GM12878 (cell line): ENCODE data around the gene MSH3. TPM values are rescaled to one million over a fixed set of nuclear protein-coding genes. Genes with fewer than 3 reads are reported as not detected.

Source experiments
- ATAC-seq: fragments of 200-7000 bp; cut with Tn5 transposase; 3 replicates; pipeline ENCODE4 v1.9.1; 2020; ENCODE audit warnings: mild to moderate bottlenecking, moderate library complexity
- BruUV-seq: library from RNA; stranded (reverse); fragments of 400-500 nt; replicated peaks from 2 replicates; lab custom pipeline; 2021; lab: Mats Ljungman, UMichigan
- CTCF ChIA-PET: fragments of 300-600 bp; sonication (Branson Sonifier 250); formaldehyde crosslinking; extraction: SDS; loops from one replicate; lab custom pipeline; 2021; ENCODE audit warnings: inconsistent platforms; lab: Yijun Ruan, JAX
- POLR2A ChIA-PET: fragments of 350-600 bp; formaldehyde crosslinking; extraction: SDS; loops from one replicate; lab custom pipeline; 2021; ENCODE audit warnings: inconsistent platforms; lab: Charles Lee
- RAD21 ChIA-PET: fragments of 300-600 bp; sonication (Branson Sonifier 250); formaldehyde crosslinking; loops from one replicate; lab custom pipeline; 2023; ENCODE audit warnings: antibody characterized with exemption; ENCODE audit not compliant: unreplicated experiment; lab: Charles Lee
- SMC1A ChIA-PET: fragments of 300-600 bp; sonication (Branson Sonifier 250); formaldehyde crosslinking; loops from one replicate; lab custom pipeline; 2023; ENCODE audit not compliant: unreplicated experiment, uncharacterized antibody; lab: Charles Lee
- DNase-seq: peaks from one replicate; pipeline ENCODE4 v3.0.0-alpha.2; 2011; ENCODE audit warnings: low read depth, low spot score
- FAIRE-seq: peaks from 3 replicates; lab custom pipeline; 2011; peaks lifted over from hg19 to GRCh38; lab: Jason Lieb, UNC
- H2AFZ ChIP-seq: 2 replicates; pipeline ENCODE4 v1.6.0; 2011; ENCODE audit warnings: low read depth, low read length, control low read depth; ENCODE audit not compliant: control insufficient read depth
- H3K27ac ChIP-seq: 2 replicates; pipeline ENCODE4 v1.5.1; 2011; ENCODE audit warnings: control low read depth; ENCODE audit not compliant: control insufficient read depth, insufficient read depth
- H3K27me3 ChIP-seq, 2 experiments: replicated peaks in 1 of 2; 2 replicates each; pipeline versions ENCODE4 v1.6.0 to v1.6.1; 2011; ENCODE audit warnings: low read length in 1 of 2; ENCODE audit not compliant: control insufficient read depth in 2 of 2, insufficient read depth in 2 of 2
- H3K36me3 ChIP-seq, 2 experiments: 2 replicates each; pipeline ENCODE4 v1.5.1; 2011; ENCODE audit warnings: low read length in 1 of 2; ENCODE audit not compliant: control insufficient read depth in 2 of 2, insufficient read depth in 2 of 2
- H3K4me1 ChIP-seq: 2 replicates; pipeline ENCODE4 v1.6.1; 2011; ENCODE audit warnings: mild to moderate bottlenecking, low read length, moderate library complexity, mixed read lengths; ENCODE audit not compliant: control insufficient read depth, insufficient read depth
- H3K4me2 ChIP-seq: 2 replicates; pipeline ENCODE4 v1.6.0; 2011; ENCODE audit warnings: control low read depth; ENCODE audit not compliant: control insufficient read depth, insufficient read depth
- H3K4me3 ChIP-seq: fragments of 200-600 bp; sonication (generic); 2 replicates; pipeline ENCODE4 v1.5.1; 2016
- H3K79me2 ChIP-seq: 2 replicates; pipeline ENCODE4 v1.6.0; 2011; ENCODE audit warnings: low read length; ENCODE audit not compliant: control insufficient read depth, insufficient read depth
- H3K9ac ChIP-seq: 2 replicates; pipeline ENCODE4 v1.8.0; 2011; ENCODE audit warnings: low read length, control low read depth, mixed read lengths; ENCODE audit not compliant: control insufficient read depth, insufficient read depth
- H3K9me3 ChIP-seq: replicated peaks from 3 replicates; pipeline ENCODE4 v1.5.1; 2011; ENCODE audit warnings: mild to moderate bottlenecking, low read length; ENCODE audit not compliant: control insufficient read depth, insufficient read depth
- H4K20me1 ChIP-seq: 2 replicates; pipeline ENCODE4 v1.6.0; 2011; ENCODE audit not compliant: control insufficient read depth, insufficient read depth
- BACH1 ChIP-seq: fragments of 450-650 bp; IDR thresholded peaks from 2 replicates; pipeline ENCODE4 v1.6.1; 2017; ENCODE audit warnings: mild to moderate bottlenecking, borderline replicate concordance
- BMI1 ChIP-seq: fragments of 450-650 bp; IDR thresholded peaks from 2 replicates; pipeline ENCODE4 v1.6.1; 2016; ENCODE audit warnings: mild to moderate bottlenecking, moderate library complexity, borderline replicate concordance
- GABPA ChIP-seq: IDR thresholded peaks from 2 replicates; pipeline ENCODE4 v1.6.1; 2014; ENCODE audit warnings: antibody characterized with exemption, low read depth, mild to moderate bottlenecking, inconsistent platforms
- NFIC ChIP-seq: IDR thresholded peaks from 2 replicates; pipeline ENCODE4 v1.6.1; 2012; ENCODE audit warnings: low read depth, mild to moderate bottlenecking, inconsistent platforms, low read length, moderate library complexity
- SRF ChIP-seq, 2 experiments: IDR thresholded peaks; 2 replicates each; pipeline ENCODE4 v1.6.1; 2011; ENCODE audit warnings: low read depth in 2 of 2, low read length in 2 of 2, mild to moderate bottlenecking in 1 of 2, moderate library complexity in 1 of 2
- ZBTB33 ChIP-seq: fragments of 450-650 bp; IDR thresholded peaks from 2 replicates; pipeline ENCODE4 v1.6.1; 2017; ENCODE audit warnings: mild to moderate bottlenecking
- ZNF687 ChIP-seq: fragments of 450-650 bp; IDR thresholded peaks from 2 replicates; pipeline ENCODE4 v1.6.1; 2017; ENCODE audit warnings: mild to moderate bottlenecking, moderate library complexity
- WGBS: methylation state at CpG from one replicate; pipeline ENCODE4 v1.1.6; 2016; ENCODE audit warnings: low lambda C conversion rate; ENCODE audit not compliant: insufficient replicate concordance, insufficient coverage; ENCODE audit errors: missing lambda C conversion rate; 5-methylcytosine and 5-hydroxymethylcytosine counted together
- in situ Hi-C: fragments of 300-500 bp; cut with MboI; formaldehyde crosslinking; loops from 9 replicates; pipeline ENCODE4 v1.14.3; 2018; ENCODE audit warnings: mixed read lengths
- intact Hi-C: fragments of 100-400 bp; cut with micrococcal nuclease; formaldehyde crosslinking; loops from one replicate; pipeline ENCODE4 v1.14.2; 2022; ENCODE audit not compliant: unreplicated experiment
- polyA plus RNA-seq, 11 experiments: library from polyadenylated mRNA; depleted of rRNA in 4 of 11; unstranded in 6 of 11; stranded (reverse) in 5 of 11; fragments of >200 nt; fragmentation: Nextera tagmentation in 4 of 11; fragmentation: Illumina TruSeq in 1 of 11; extraction: Ambion mirVana in 4 of 11; extraction: Trizol in 1 of 11; gene quantifications; 1 replicate in 1 of 11; 2 replicates in 10 of 11; pipeline versions ENCODE4 v1.2.1 to v1.2.3, GENCODE V29; 2011 to 2016; ENCODE audit warnings: inconsistent platforms in 2 of 11, missing spikeins in 2 of 11, low read depth in 1 of 11
- total RNA-seq, 4 experiments: library from RNA; depleted of rRNA in 3 of 4; stranded (reverse); fragments of >200 nt in 3 of 4; fragmentation: Illumina TruSeq in 1 of 4; extraction: Trizol in 1 of 4; gene quantifications; 2 replicates each; pipeline versions ENCODE4 v1.2.1 to v1.2.3, GENCODE V29; 2013 to 2021
- TF ChIP-seq, protein P1 (sequence below): IDR thresholded peaks from 2 replicates; pipeline ENCODE4 v1.6.1; 2012; ENCODE audit warnings: improper control_type of control experiment, low read depth, low read length; ENCODE audit not compliant: insufficient replicate concordance

The MSH3 gene
- total and polyA plus RNA-seq, 10 of the 15 experiments (the other 5 are each of a cell fraction or from before 2014, with no cell fraction given), result 4.7 to 17.5 (median 12.2) TPM

DNA sequence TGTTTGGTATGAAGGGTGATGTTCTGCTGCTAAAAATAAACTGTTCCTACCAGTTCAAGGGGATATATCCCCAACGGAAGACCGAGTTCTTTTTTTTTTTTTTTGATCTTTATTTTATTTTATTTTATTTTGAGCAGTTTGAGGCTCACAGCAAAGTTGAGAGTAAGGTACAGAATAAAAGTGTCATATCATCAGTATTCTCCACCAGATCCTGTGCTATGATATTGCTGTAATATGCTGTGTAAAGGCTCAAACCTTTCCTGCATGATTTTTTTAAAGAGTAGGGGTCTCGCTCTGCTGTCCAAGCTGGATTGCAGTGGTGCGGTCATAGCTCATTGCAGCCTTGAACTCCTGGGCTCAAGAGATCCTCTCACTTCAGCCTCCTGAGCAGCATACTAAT lies 35.2 kb downstream of the MSH3 start (continued):
- TF ChIP-seq, protein P1, sequence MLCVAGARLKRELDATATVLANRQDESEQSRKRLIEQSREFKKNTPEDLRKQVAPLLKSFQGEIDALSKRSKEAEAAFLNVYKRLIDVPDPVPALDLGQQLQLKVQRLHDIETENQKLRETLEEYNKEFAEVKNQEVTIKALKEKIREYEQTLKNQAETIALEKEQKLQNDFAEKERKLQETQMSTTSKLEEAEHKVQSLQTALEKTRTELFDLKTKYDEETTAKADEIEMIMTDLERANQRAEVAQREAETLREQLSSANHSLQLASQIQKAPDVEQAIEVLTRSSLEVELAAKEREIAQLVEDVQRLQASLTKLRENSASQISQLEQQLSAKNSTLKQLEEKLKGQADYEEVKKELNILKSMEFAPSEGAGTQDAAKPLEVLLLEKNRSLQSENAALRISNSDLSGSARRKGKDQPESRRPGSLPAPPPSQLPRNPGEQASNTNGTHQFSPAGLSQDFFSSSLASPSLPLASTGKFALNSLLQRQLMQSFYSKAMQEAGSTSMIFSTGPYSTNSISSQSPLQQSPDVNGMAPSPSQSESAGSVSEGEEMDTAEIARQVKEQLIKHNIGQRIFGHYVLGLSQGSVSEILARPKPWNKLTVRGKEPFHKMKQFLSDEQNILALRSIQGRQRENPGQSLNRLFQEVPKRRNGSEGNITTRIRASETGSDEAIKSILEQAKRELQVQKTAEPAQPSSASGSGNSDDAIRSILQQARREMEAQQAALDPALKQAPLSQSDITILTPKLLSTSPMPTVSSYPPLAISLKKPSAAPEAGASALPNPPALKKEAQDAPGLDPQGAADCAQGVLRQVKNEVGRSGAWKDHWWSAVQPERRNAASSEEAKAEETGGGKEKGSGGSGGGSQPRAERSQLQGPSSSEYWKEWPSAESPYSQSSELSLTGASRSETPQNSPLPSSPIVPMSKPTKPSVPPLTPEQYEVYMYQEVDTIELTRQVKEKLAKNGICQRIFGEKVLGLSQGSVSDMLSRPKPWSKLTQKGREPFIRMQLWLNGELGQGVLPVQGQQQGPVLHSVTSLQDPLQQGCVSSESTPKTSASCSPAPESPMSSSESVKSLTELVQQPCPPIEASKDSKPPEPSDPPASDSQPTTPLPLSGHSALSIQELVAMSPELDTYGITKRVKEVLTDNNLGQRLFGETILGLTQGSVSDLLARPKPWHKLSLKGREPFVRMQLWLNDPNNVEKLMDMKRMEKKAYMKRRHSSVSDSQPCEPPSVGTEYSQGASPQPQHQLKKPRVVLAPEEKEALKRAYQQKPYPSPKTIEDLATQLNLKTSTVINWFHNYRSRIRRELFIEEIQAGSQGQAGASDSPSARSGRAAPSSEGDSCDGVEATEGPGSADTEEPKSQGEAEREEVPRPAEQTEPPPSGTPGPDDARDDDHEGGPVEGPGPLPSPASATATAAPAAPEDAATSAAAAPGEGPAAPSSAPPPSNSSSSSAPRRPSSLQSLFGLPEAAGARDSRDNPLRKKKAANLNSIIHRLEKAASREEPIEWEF, result no peak
- TF ChIP-seq NFIC, result no peak

- Histone ChIP-seq H3K27ac (no peak overlapping the region), H3K4me3 (no peak overlapping the region), H3K79me2 (no peaks in the 10 kb centered on the region), H3K4me2 (no peak overlapping the region), H3K36me3 (peaks cover 0 to 7% of the 10 kb centered on the region in 2 experiments; a peak in 2 of 4 replicates), H4K20me1 (no peaks in the 10 kb centered on the region), H3K27me3 (no peaks in the 10 kb centered on the region), H3K9ac (no peak overlapping the region), H3K9me3 (no peaks in the 10 kb centered on the region), H2AFZ (no peak overlapping the region), H3K4me1 (no peaks in the 10 kb centered on the region)
- in situ Hi-C loops (no loop called here), intact Hi-C loops (no loop called here)
- ChIA-PET RAD21 (no interaction called here), POLR2A (no interaction called here), CTCF (interaction anchor here (1.7 kb wide), 1 partner anchor 412 kb away, joined by 4 read pairs; no protein-coding TSS in a partner anchor), SMC1A (no interaction called here)
- WGBS, result 98% methylated on average over 3 of the region's 3 CpGs
- FAIRE-seq (no peak), DNase-seq (no peak), ATAC-seq (no peak)
- BruUV-seq, result no TSS peak
- TF ChIP-seq GABPA (no peak), ZNF687 (no peak), ZBTB33 (no peak), BACH1 (no peak), SRF (IDR thresholded peaks at IDR 0.05; ENCODE audit: low read depth in 2 of 2, low read length in 2 of 2) (no peak), BMI1 (no peak)
These were observed 41.2 kb downstream of the MSH3 start for GRCh38 chr5:80695666-80696065.
